ENCODE data around the gene HELZ. TPM values are rescaled to one million over a fixed set of nuclear protein-coding genes. Genes with fewer than 3 reads are reported as not detected.
"Not testable (repeated sequence)": the region's sequence is repeated elsewhere in the genome, so short reads cannot be mapped to it uniquely, and the experiment has no call there.

The HELZ gene
- total RNA-seq, 6 donors from 2014 or later = 52.1 to 166 (median 60.8) TPM

DNA sequence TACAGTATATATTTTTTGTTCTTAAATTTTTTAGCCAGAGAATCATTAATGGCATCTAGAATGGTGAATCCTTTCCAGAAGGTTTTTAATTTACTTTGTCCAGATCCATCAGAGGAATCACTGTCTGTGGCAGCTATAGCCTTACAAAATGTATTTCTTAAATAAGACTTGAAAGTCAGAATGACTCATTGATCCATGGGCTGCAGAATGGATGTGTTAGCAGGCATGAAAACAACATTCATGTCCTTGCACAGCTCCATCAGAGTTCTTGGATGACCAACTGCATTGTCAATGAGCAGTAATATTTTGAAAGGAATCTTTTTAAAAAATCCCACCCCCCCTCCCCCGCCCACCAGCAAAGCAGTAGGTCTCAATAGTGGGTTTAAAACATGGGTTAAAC is 149.2 kb downstream of the HELZ start:
- Histone ChIP-seq H3K27ac (no peak overlapping the region), H3K4me3 (no peak overlapping the region), H3K4me1 (peaks cover 0 to 6% (median 0%) of the 10 kb centered on the region in 4 donors), H3K36me3 (no peaks in the 10 kb centered on the region), H3K9me3 (no peaks in the 10 kb centered on the region), H3K27me3 (no peaks in the 10 kb centered on the region)
- DNase-seq = no peak
- ATAC-seq (ENCODE audit: low FRiP score in 2 of 2) = no peak
- TF ChIP-seq, protein P1, sequence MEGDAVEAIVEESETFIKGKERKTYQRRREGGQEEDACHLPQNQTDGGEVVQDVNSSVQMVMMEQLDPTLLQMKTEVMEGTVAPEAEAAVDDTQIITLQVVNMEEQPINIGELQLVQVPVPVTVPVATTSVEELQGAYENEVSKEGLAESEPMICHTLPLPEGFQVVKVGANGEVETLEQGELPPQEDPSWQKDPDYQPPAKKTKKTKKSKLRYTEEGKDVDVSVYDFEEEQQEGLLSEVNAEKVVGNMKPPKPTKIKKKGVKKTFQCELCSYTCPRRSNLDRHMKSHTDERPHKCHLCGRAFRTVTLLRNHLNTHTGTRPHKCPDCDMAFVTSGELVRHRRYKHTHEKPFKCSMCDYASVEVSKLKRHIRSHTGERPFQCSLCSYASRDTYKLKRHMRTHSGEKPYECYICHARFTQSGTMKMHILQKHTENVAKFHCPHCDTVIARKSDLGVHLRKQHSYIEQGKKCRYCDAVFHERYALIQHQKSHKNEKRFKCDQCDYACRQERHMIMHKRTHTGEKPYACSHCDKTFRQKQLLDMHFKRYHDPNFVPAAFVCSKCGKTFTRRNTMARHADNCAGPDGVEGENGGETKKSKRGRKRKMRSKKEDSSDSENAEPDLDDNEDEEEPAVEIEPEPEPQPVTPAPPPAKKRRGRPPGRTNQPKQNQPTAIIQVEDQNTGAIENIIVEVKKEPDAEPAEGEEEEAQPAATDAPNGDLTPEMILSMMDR (IDR thresholded peaks at IDR 0.05) = no peak
- WGBS, 2 donors = 90 to 100% methylated on average over 1 of the region's 1 CpG

DNA sequence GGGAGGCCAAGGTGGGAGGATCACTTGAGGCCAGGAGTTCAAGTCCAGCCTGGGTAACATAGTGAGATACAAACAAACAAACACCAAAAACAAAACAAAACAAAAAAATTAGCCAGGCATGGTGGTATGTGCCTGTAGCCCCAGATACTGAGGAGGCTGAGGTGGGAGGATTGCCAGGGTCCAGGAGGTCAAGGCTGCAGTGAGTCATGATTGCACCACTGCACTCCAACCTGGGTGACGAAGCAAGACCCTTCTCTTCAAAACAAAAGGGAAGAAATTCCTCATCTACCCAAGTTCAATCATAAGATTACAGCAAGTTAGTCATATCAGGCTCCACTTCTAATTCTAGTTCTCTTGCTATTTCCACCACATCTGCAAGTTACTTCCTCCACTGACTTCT is 149.7 kb downstream of the HELZ start:
- ATAC-seq (ENCODE audit: low FRiP score in 2 of 2); H3K4me1 ChIP-seq; H3K27me3 ChIP-seq; H3K27ac ChIP-seq; H3K4me3 ChIP-seq; H3K36me3 ChIP-seq; H3K9me3 ChIP-seq: not testable (repeated sequence)
- DNase-seq = peak in 1 of 2 donors; percentile 52
- WGBS, 2 donors = 0 to 35% methylated on average over 1 of the region's 1 CpG

DNA sequence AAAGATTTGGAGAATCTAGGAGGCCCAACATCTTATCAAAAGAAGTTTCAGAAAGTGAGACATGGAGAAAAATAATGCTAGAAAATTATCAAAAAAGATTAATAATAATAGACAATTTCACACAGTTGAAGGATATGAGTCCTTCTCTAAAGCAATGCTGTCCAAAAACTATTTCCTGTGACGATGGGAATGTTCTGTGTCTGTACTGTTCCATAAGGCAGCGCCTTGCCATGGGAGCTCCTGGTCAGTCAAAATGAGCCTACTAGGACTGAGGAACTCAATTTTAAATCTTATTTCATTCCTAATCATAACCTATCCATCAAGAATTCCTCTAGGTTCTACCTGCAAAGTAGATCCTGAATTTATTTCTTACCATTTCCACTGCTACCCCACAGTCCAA is 151.6 kb downstream of the HELZ start:
- Histone ChIP-seq H3K27ac (no peak overlapping the region), H3K4me1 (peaks cover 0 to 6% (median 0%) of the 10 kb centered on the region in 4 donors), H3K9me3 (no peaks in the 10 kb centered on the region), H3K4me3 (no peak overlapping the region), H3K36me3 (no peaks in the 10 kb centered on the region), H3K27me3 (no peaks in the 10 kb centered on the region)
- DNase-seq (no peak), ATAC-seq (ENCODE audit: low FRiP score in 2 of 2) (no peak)
- TF ChIP-seq EP300 (IDR thresholded peaks at IDR 0.05) (no peak), POLR2A (IDR thresholded peaks at IDR 0.05) (no peak), POLR2AphosphoS5 (IDR thresholded peaks at IDR 0.05) (no peak)
- 74 to 80% methylated on average over 2 of the region's 2 CpGs for WGBS, 2 donors

DNA sequence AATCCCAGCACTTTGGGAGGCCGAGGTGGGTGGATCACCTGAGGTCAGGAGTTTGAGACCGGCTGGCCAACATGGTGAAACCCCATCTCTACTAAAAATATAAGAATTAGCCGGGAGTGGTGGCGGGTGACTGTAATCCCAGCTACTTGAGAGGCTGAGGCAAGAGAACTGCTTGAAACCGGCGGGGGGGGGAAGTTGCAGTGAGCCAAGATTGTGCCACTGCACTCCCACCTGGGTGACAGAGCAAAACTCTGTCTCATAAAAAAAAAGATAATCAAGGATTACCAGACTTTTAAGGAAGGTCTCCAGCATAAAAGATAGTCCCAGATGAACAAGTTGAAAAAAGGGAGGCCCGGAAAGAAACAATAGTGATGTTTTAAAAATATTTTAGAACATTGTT is 152.3 kb downstream of the HELZ start:
- not testable (repeated sequence) for H3K36me3 ChIP-seq; DNase-seq; H3K27me3 ChIP-seq; H3K4me3 ChIP-seq; H3K9me3 ChIP-seq; ATAC-seq (ENCODE audit: low FRiP score in 2 of 2); H3K27ac ChIP-seq; H3K4me1 ChIP-seq
- 83 to 87% methylated on average over 7 of the region's 7 CpGs for WGBS, 2 donors

DNA sequence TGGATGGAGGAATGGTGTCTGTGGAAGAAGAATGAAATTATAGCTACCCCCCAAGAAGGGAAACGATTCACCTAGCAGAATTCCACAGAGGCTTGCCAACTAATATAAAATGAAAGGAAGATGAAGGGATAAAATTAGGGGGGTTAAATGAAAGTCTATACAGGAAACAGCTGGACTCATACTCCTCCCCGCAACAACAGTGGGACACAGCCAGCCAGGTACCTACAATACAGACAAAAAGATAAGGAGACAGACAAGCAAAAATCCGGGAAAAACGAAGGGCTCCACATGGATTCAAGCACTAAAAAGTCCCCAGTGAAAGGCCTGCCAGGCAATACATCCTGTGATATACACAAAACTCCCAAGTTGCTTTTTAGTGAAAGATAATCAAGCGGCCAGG is 152.7 kb downstream of the HELZ start:
- Histone ChIP-seq H3K27ac (no peak overlapping the region), H3K4me1 (peaks cover 0 to 6% (median 0%) of the 10 kb centered on the region in 4 donors), H3K9me3 (no peaks in the 10 kb centered on the region), H3K27me3 (no peaks in the 10 kb centered on the region), H3K4me3 (no peak overlapping the region), H3K36me3 (peaks cover 0 to 4% (median 0%) of the 10 kb centered on the region in 4 donors)
- TF ChIP-seq, protein P1 (IDR thresholded peaks at IDR 0.05) = no peak
- TF ChIP-seq POLR2A (IDR thresholded peaks at IDR 0.05) (no peak), EP300 (IDR thresholded peaks at IDR 0.05) (no peak), POLR2AphosphoS5 (IDR thresholded peaks at IDR 0.05) (no peak)
- ATAC-seq (ENCODE audit: low FRiP score in 2 of 2) = no peak
- no peak for DNase-seq
- WGBS, 2 donors = 90 to 94% methylated on average over 5 of the region's 5 CpGs

DNA sequence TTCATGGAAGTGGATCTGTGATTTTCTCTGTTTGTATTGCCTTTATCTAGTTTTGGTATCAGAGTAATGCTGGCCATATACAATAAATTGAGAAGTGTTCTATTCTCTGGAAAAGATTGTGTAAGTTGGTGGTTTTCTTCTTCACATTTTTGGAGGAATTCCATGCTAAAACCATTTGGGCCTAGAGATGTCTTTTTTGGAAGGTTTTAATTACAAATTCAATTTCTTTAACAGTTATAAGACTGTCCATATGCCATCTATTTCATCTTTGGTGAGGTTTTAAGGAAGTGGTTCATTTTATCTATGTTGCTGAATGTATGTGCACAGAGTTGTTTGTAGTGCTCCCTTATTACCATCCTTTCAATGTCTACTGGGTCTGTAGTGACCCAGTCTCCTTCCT is 154.7 kb downstream of the HELZ start:
- ATAC-seq (ENCODE audit: low FRiP score in 2 of 2) = no peak

More for the DNA sequence above, 154.7 kb downstream of the HELZ start:
- Histone ChIP-seq H3K4me3 (no peak overlapping the region), H3K4me1 (peaks cover 0 to 6% (median 0%) of the 10 kb centered on the region in 4 donors), H3K36me3 (peaks cover 7 to 16% (median 11%) of the 10 kb centered on the region in 4 donors), H3K27ac (no peak overlapping the region), H3K27me3 (no peaks in the 10 kb centered on the region), H3K9me3 (no peaks in the 10 kb centered on the region)
- DNase-seq = no peak
- no peak for TF ChIP-seq EP300 (IDR thresholded peaks at IDR 0.05)
- TF ChIP-seq POLR2AphosphoS5 (IDR thresholded peaks at IDR 0.05) = no peak
- TF ChIP-seq, protein P1 (IDR thresholded peaks at IDR 0.05) = no peak
- TF ChIP-seq POLR2A (IDR thresholded peaks at IDR 0.05) = no peak
